NCI-H460 (cell line): Measurements from ENCODE around the gene MAP2K3. TPM values are rescaled to one million over a fixed set of nuclear protein-coding genes. Genes with fewer than 3 reads are reported as not detected.
A peak's percentile ranks its signal among the peaks of the same experiment; 100 is the strongest.

Experiments
- DNase-seq: peaks from one replicate; pipeline ENCODE4 v3.0.0-alpha.2; 2016; ENCODE audit warnings: low read depth; ENCODE audit errors: extremely low read depth
- total RNA-seq: library from RNA; depleted of rRNA; stranded (reverse); fragments of >200 nt; shearing (Covaris generic); gene quantifications from 2 replicates; pipeline ENCODE4 v1.2.3, GENCODE V29; 2014

The MAP2K3 gene
- total RNA-seq, 1 experiment from 2014 or later, result 18.6 TPM

DNA sequence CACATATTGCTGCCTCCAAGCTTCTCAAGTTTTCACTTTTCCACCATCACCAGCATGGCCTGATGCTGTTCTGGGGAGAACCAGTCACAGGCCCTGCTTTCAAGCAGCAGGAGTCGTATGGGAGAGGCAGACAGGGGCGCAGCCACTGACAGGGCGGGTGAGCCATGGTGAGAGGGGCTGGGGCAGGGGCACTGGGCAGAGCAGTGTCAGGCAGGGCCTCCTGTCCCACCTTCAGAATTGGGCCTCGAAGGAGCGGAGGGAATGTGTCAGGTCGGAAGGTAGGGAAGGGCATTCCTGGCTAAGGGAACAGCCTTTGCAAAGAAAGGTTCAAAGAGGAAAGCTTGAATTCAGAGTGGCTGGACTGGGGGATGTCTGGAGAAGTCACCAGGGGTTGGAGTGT, 4.9 kb upstream of the MAP2K3 start:
- DNase-seq, result no peak

DNA sequence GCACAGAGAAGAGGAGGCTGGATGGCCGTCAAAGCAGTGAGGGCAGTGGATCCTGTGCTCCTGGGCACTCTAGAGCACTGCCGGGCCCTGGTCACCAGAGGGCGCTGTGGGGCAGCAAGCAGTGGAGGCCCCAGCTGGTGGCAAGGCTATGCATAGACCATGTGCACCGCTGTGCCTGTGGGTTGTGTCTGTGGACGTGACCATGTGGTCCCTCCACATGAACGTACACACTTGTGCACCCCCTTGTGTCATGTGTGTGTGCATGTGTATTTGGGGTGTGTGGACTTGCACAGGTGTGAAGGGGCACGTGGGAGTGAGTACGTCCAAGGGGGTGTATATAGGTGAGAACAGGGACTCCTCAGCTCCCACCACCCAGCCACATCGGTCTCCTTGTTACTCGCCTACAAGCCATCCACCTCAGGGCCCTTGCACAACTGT, 4.4 kb upstream of the MAP2K3 start:
- peak; percentile 84 for DNase-seq

DNA sequence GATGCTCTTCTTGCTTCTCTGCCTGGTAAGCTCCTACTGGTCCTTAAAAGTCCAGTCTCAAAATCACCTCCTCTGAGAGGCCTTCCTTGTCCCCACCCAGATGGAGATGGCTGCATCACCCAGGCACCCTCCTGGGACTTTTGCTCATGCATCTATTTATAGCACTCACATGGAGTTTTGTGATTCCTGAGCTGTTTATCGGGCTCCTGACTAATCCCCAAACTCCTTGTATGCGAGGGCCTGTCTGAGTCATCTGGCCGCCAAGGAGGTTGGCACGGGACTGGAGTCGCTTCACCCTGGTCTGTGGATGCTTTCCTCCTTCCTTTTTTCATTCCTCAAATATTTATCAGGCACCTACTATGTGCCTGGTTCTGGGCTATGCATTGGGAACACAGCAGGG, 2.3 kb upstream of the MAP2K3 start:
- peak; percentile 66 for DNase-seq

- no peak for DNase-seq
Measured at GRCh38 chr17:21282850-21283249, 1.7 kb upstream of the MAP2K3 start.

DNA sequence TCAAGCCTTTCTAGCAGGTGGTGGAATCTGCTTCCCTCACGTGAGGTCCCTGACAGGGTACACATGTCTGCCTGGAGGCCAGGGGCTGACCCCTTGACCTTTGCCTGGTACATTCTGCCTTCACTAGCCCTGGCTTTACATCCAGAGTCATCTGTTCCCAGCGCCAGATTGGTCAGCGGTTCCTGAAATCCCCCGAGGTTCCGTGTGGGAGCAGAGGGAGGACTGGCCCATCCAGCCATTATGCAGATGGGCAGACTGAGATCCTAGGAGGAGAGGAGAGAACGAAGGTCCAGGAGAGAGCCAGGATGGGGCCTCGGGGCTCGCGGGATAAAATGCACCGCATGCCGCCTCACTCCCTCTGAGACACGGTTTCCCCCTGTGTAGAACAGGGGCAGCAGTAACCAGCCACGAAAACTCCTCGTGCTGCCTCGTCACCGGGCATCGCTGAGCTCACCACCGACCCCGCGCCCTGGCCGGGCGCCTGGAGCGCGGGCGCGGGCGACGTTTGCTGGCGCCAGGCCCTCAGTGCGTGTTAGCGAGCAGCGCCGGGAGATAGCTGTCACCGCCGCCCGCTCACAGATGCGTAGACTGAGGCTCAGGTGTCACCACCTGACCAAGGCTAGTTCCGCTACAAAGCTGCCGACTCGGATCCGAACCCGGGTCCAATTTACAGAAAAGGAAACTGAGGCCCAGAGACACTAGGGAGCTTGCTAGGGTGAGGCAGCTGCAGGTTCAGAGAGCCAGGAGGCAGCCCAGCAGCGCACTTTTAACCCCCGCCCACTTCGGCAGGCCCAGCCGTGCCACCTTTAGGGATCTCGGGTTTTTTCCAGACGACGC, 811 bp upstream of the MAP2K3 start:
- DNase-seq, result no peak

DNA sequence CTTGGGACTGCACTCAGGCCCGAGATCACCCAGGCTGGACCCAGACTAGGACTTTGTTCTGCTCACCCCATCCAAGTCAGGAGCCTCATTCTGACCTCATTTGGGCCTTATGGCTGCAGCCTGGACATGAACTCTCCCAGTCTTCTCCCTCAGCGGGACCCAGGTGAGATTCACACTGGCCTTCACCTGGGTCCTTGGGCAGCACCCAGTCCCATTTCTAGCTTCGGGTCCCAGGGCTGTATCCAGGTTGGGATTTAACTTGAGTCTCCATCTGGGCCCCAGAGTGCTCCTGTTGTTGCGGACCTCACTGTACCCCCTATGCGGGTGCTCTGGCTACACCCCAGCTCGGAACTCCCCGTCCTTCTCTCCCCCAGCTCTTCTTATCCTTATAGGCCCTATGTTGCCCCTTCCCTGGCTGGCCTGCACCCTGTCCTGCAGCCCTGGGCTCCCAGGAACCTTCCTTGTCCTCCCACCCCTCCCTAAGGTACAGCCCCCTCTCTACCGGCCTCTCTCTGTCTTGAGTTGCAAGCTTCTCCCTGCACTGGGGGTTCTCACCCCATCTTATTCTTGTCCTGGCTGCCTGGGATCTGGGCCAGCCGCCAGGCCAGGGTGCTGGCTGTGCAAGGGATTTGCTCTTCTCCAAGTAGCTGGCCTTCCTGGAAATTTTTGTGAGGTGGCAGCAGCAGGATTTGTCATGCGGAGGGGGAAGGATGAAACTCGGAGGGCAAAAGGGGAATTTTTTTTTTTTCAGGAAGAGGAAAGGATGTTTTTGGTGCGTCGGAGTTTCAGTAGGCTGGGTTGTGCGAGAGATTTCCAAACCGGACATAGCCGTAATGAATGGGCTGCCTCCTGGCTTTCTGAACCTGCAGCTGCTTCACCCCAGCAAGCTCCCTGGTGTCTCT, 904 bp downstream of the MAP2K3 start:
- no peak for DNase-seq

DNA sequence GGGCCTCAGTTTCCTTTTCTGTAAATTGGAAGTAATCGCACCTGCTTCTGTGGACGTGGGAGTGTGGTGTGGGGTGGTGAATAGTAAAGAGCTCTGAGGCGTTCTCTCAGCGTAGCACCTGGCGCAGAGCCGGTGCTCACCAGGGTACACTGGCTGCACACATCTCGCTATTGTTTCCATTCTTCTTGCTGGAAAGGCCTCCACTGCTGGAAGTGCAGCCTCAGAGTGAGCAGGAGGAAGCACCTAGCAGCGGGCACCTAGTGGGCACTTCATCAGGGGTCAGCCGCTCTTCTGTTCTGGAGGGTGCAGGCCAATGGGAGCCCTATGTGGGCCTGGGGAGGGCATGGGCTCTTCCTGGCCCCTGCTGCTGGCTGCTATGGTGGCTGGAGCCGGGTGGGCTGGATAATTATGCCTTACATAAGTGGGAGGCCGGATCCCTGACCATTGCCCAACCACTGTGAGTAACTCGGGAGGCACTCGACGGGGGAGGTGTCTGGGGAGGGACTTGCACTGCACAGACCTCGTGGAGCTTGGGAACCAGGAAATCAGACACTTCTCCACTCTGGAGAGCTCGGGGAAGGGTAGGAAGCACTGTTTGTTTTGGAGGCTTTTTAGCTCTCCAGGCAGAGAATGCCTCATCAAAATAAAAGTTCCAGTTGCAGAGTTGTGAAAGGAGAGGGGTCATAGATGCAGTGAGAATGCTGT, 1.7 kb downstream of the MAP2K3 start:
- DNase-seq, result peak; percentile 88

DNA sequence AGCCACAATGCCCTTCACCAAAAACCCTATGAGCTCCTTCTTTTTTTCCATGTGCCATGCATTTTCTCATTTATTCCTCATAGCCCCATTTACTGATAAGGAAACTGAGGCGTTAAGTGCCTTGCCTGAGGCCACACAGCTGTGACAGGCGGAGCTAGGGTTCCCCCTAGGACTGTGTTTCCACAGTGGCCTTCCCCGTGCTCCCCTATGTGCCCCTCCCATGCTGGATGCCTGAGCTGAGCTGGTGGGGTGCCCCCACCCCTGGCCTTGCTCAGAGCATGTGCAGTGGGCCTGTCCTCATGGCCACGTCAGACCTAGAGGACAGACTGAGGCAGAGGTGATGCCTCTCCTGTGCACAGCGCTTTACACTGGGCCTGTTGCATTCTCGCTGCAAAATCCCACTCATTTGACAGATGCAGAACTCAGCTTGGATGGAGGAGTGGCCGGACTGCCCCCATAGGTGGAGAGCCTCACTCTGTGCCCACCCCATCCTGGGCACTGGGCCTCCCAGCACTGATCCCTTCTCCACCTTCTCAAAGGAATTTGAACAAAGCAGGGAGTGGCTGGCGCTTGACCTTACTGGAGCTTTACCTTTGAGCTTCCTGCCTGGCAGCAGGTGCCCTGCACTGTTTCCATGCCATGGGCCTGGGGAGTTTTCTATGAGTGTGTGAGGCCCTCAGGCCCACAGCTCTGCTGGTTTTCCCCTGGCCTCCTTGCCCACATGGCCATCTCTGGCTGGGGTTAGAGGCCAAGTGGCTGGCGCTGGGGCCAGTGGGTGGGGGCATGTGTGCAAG, 2.6 kb downstream of the MAP2K3 start:
- DNase-seq, result no peak

DNA sequence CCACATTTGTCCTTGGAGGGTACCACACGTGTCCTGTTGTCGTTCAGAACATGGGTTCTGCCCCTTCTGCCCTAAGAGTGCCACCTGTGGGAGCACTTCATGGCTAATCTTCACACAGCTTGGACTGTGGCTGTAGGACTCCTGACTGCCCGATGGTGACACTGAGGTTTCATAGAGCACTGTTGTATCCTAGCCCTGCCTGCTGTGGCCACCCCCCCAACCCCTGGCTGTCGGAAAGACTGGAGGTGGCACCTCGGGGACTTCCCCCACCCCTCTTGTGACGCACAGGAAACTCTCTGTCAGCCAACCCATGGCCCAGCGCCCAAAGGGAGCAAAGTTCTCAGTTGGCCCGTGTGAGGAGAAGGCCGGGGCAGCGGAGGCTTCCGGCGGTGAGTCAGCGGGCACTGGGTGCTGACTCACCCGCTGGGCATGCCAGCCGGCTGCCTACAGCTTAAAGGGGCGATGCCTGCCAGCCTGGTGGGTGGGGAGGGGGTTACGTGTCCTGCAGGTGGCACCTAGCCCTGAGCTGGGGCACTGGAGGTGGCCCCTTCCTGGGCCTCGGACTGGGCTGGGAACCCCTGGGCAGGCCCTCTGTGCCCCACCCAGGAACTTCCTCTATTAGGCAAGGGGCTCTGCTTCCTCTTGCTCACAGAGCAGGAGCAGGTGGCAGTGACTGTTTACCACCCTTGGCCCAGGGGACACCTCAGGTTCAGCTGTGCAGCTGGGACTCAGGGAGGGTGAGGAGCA, 3.4 kb downstream of the MAP2K3 start:
- DNase-seq, result peak; percentile 99

DNA sequence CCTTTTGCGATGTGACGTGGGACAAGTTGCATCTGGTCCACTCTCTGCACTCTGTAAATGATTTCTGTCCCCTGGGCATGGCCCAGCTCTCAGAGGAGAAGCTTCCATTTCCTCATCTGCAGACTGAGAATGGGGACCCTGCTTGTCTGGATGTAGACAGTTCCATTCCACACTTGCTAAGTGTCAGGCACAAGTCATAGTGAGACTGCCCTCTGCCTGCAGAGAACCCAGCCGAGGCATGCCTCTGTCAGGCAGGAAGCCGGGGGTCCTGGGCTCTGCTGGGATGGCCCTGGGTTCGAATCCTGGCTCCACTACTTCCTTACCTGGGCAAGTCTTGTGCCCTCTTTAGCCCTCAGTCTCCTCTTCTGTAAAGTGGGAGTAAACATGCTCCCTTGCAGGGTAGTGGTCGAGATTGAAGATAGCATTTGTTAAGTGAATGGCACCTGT, 4.1 kb downstream of the MAP2K3 start:
- no peak for DNase-seq

GRCh38 chr17:21289175-21289901, 4.8 kb downstream of the MAP2K3 start:
- no peak for DNase-seq

DNA sequence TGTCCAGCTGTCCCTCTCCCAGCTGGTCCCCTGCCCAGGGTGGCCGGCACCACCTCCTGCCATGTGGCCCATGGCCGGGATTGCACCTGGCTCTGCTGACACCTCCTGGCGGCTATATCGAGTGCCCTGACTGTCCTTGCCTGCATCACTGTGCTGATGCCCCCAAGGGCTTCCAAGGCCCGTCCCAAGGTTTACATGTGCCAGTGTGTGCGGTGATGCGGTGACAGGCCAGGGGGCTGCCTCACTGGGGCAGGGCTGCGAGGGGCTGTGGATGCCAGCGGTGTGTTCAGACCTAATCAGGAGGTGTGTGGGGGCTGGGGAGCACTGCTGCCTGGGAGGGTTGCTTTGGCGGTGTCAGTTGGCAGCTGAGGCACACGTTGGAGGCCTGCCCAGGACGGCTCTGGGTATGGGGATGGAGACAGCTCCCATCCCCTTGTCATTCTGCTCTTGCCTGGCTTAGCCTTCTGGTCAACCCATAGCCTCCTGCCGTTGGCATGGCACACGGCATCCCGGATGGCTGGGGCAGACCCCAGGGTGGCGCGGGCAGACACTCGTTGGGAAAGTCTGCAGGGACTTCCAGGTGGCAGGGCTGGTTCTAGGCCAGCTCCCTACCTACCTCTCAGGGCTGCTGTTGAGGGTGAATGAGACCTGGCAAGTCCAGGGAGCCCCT, 5.5 kb downstream of the MAP2K3 start:
- DNase-seq, result no peak

DNA sequence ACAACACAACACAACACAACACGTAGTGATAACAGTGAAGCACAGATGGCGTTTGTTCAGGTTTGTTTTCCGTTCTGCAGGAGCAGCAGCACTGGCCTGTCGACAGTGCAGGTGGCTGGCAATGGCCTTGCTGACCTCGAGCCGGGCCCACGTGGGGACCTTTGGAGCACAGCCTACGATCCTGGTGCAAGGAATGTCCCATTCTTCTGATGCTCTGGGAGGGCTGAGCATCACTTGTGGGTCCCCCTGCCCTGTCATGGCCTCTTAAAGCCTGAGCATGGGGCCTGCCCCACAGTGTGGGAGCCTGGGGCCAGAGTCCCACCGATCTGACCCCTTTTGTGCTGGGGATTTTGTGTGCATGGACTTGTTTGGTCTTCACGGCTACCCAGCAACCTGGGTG, 6.8 kb downstream of the MAP2K3 start:
- DNase-seq, result no peak

DNA sequence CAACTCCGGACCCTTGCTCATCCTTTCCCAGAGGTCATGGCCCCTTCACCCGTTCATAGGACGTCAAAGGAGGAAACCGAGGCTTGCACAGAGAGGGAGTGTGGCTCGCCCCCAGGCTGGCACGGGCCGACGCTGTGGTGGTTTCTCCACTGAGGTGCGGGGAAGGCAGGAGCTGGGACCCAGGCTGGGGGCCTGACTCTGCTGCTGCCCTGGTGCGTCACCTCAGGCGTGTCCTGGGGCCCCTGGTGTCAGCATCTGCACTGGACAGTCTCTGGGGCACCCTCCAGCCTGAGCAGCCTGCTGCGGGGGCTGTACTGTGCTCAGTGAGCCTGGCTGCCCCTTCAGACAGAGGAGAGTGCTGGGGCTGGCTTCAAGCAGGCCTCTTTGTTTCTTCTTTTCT, 7.4 kb downstream of the MAP2K3 start:
- no peak for DNase-seq

GRCh38 chr17:21292867-21293830, 8.6 kb downstream of the MAP2K3 start:
- DNase-seq, result no peak

- no peak for DNase-seq
Measured at GRCh38 chr17:21293831-21294210, 9.3 kb downstream of the MAP2K3 start.
